Endothelial cell (in vitro differentiated cells): ENCODE data around the gene YTHDF2. TPM values are rescaled to one million over a fixed set of nuclear protein-coding genes. Genes with fewer than 3 reads are reported as not detected.

ENCODE experiments used
- DNase-seq: peaks from one replicate; pipeline ENCODE4 v3.0.0; 2021; ENCODE audit warnings: low spot score
- H3K27ac Mint-ChIP-seq: one replicate; pipeline ENCODE4 v1.8.0; 2021; ENCODE audit warnings: mixed read lengths, inconsistent platforms; ENCODE audit not compliant: unreplicated experiment
- H3K27me3 Mint-ChIP-seq: one replicate; pipeline ENCODE4 v1.8.0; 2021; ENCODE audit warnings: mild to moderate bottlenecking, moderate library complexity, mixed read lengths, inconsistent platforms; ENCODE audit not compliant: unreplicated experiment
- H3K36me3 Mint-ChIP-seq: one replicate; pipeline ENCODE4 v1.8.0; 2021; ENCODE audit warnings: mild to moderate bottlenecking, low read depth, mixed read lengths, inconsistent platforms; ENCODE audit not compliant: unreplicated experiment
- H3K4me1 Mint-ChIP-seq: one replicate; pipeline ENCODE4 v1.8.0; 2021; ENCODE audit warnings: mild to moderate bottlenecking, mixed read lengths, inconsistent platforms; ENCODE audit not compliant: unreplicated experiment
- H3K4me3 Mint-ChIP-seq: one replicate; pipeline ENCODE4 v1.8.0; 2021; ENCODE audit warnings: mild to moderate bottlenecking, mixed read lengths, inconsistent platforms; ENCODE audit not compliant: unreplicated experiment
- H3K9me3 Mint-ChIP-seq: one replicate; pipeline ENCODE4 v1.8.0; 2021; ENCODE audit warnings: mixed read lengths, inconsistent platforms; ENCODE audit not compliant: unreplicated experiment
- CTCF ChIP-seq: fragments of 200-600 bp; sonication (generic); IDR thresholded peaks from one replicate; pipeline ENCODE4 v1.5.0; 2021; ENCODE audit warnings: antibody characterized with exemption; ENCODE audit not compliant: unreplicated experiment
- total RNA-seq: library from RNA; stranded (reverse); fragmentation: NEBNext Ultra II Directional; extraction: Animal tissue kit (Norgen Biotek cat#: 25700); gene quantifications from one replicate; pipeline ENCODE4 v1.2.1, GENCODE V29; 2021; ENCODE audit not compliant: unreplicated experiment

YTHDF2 gene
- total RNA-seq, 1 donor from 2014 or later, result 118 TPM

GRCh38 chr1:28751315-28752060, 14.7 kb downstream of the YTHDF2 start:
- Mint-ChIP-seq H3K27me3 (no peaks in the 10 kb centered on the region), H3K4me3 (no peak overlapping the region), H3K27ac (peak overlapping the region; percentile 13), H3K9me3 (no peaks in the 10 kb centered on the region), H3K36me3 (peaks cover 10% of the 10 kb centered on the region), H3K4me1 (peaks cover 21% of the 10 kb centered on the region)
- DNase-seq, result no peak
- no peak for TF ChIP-seq CTCF

DNA sequence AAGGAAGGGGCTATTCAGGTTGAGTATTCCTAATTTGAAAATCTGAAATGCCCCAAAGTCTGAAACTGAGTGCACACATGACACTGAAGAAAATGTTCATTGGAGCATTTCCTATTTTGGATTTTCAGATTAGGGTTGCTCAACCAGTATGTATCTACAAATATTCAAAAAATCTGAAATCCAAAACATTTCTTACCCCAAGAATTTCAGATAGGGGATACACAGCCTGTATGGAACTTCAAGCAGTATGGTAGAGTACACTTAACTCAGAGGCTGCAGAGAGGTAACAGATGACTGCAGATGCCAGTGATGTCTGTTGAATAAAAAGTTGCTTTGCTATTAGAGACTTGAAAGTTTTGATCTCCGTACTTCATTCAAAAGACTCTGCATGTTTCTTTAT, 19.0 kb downstream of the YTHDF2 start:
- Mint-ChIP-seq H3K27me3 (peaks cover 1% of the 10 kb centered on the region), H3K27ac (no peak overlapping the region), H3K4me1 (peaks cover 8% of the 10 kb centered on the region), H3K4me3 (no peak overlapping the region), H3K9me3 (no peaks in the 10 kb centered on the region), H3K36me3 (peaks cover 11% of the 10 kb centered on the region)
- no peak for DNase-seq
- TF ChIP-seq CTCF, result no peak

- H3K36me3 Mint-ChIP-seq, result peaks cover 5% of the 10 kb centered on the region
- DNase-seq, result no peak
- H3K27me3 Mint-ChIP-seq, result peaks cover 1% of the 10 kb centered on the region
- H3K9me3 Mint-ChIP-seq, result no peaks in the 10 kb centered on the region
- TF ChIP-seq CTCF, result no peak
- peaks cover 2% of the 10 kb centered on the region for H3K4me1 Mint-ChIP-seq
- peak overlapping the region; percentile 22 for H3K27ac Mint-ChIP-seq
- H3K4me3 Mint-ChIP-seq, result no peak overlapping the region
Measured at GRCh38 chr1:28756846-28757245, 20.1 kb downstream of the YTHDF2 start.

GRCh38 chr1:28758420-28758819, 21.7 kb downstream of the YTHDF2 start:
- Mint-ChIP-seq H3K4me1 (peaks cover under 1% of the 10 kb centered on the region), H3K27me3 (peaks cover 1% of the 10 kb centered on the region)
- no peak for DNase-seq

More at GRCh38 chr1:28758420-28758819, 21.7 kb downstream of the YTHDF2 start:
- no peak overlapping the region for H3K27ac Mint-ChIP-seq
- TF ChIP-seq CTCF, result no peak
- peaks cover 5% of the 10 kb centered on the region for H3K36me3 Mint-ChIP-seq
- no peaks in the 10 kb centered on the region for H3K9me3 Mint-ChIP-seq
- H3K4me3 Mint-ChIP-seq, result no peak overlapping the region
